ENCODE data around the gene TNRC6B. TPM values are rescaled to one million over a fixed set of nuclear protein-coding genes. Genes with fewer than 3 reads are reported as not detected.

Gene TNRC6B
- total and polyA plus RNA-seq, 2 experiments from 2014 or later: 46.9 to 87.8 TPM

- Histone ChIP-seq H3K4me3 (no peak overlapping the region), H2AFZ (no peak overlapping the region), H3K36me3 (ENCODE audit: insufficient read depth) (peaks cover 43% of the 10 kb centered on the region), H4K20me1 (replicated peaks; ENCODE audit: insufficient read depth) (peaks cover 12% of the 10 kb centered on the region; the same call in 1 of the 2 replicates), H3K4me1 (ENCODE audit: insufficient read depth) (no peaks in the 10 kb centered on the region), H3K79me2 (replicated peaks; ENCODE audit: insufficient read depth) (no peaks in the 10 kb centered on the region), H3F3A (replicated peaks; ENCODE audit: low read depth) (no peaks in the 10 kb centered on the region), H3K9me2 (ENCODE audit: insufficient read depth) (no peaks in the 10 kb centered on the region), H3K27ac (ENCODE audit: low read depth) (no peak overlapping the region), H3K4me2 (no peak overlapping the region), H3K27me3 (ENCODE audit: insufficient read depth) (no peaks in the 10 kb centered on the region)
- TF ChIP-seq POLR2AphosphoS5 (IDR thresholded peaks at IDR 0.05; ENCODE audit: low read depth) (no peak), ZNF462 (CRISPR knock-in tag; IDR thresholded peaks at IDR 0.05) (no peak), STAT1 (IDR thresholded peaks at IDR 0.05; ENCODE audit: unreplicated experiment) (no peak), CTCF (conservative IDR thresholded peaks at IDR 0.05; ENCODE audit: low read depth in 2 of 2) (no peak)
- no peak overlapping the region for H3K27ac Mint-ChIP-seq
- DNase-seq (ENCODE audit: low spot score) (no peak), ATAC-seq (no peak)
- no peak overlapping the region for H3K4me3 Mint-ChIP-seq
- H3K9me3 Mint-ChIP-seq: no peaks in the 10 kb centered on the region
- peaks cover 73% of the 10 kb centered on the region for H3K36me3 Mint-ChIP-seq (ENCODE audit: low read depth)
- no peaks in the 10 kb centered on the region for H3K4me1 Mint-ChIP-seq
- peaks cover 2% of the 10 kb centered on the region for H3K27me3 Mint-ChIP-seq (ENCODE audit: insufficient read depth, low read depth, poor library complexity)
Measured at GRCh38 chr22:40309631-40310030, 131.9 kb downstream of the TNRC6B start.

All from GM23338 (cell line).